RKO (cell line): ENCODE data around the gene DAZAP1.

Experiments
- DNase-seq: peaks from one replicate; pipeline ENCODE4 v3.0.0-alpha.2; 2016; ENCODE audit warnings: low spot score

DAZAP1 gene

DNA sequence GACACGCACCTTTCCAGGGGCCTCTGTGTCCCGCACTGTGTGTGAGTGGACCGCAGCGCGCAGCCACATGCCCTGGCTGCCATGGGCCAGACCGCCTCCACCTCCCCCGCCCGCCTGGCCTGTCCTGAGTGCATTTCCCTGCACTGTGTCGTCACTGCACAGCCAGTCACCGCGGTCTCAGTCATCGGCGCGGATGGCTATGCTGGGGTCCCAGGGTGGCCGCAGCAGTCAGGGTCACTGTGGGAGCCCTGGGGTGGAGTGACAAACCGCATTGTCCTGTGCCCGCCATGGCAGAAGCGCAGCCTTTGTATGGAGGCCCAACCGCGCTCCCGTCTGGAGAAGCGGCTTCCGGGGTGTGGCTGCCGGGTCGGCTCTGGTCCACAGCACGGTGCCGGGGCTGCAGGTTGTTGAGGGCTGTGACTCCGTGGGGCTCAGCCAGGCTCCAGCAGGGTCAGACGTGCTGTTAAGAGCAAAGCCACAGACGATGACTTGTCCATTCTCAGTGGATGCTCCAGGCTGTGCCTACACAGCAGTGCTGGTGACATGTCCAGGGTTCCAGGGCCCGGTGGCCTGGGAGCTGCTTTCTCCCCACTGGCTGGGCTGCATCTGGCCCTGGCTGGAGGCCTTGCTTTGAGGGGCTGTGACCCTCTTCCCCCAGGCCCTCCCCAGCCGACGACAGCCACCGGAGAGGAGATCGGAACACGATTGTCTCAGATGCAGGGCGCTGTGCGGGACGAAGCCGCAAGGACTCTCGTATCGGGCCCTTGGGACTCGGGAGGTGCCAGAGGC, 30.0 kb upstream of the DAZAP1 start:
- DNase-seq, result no peak

DNA sequence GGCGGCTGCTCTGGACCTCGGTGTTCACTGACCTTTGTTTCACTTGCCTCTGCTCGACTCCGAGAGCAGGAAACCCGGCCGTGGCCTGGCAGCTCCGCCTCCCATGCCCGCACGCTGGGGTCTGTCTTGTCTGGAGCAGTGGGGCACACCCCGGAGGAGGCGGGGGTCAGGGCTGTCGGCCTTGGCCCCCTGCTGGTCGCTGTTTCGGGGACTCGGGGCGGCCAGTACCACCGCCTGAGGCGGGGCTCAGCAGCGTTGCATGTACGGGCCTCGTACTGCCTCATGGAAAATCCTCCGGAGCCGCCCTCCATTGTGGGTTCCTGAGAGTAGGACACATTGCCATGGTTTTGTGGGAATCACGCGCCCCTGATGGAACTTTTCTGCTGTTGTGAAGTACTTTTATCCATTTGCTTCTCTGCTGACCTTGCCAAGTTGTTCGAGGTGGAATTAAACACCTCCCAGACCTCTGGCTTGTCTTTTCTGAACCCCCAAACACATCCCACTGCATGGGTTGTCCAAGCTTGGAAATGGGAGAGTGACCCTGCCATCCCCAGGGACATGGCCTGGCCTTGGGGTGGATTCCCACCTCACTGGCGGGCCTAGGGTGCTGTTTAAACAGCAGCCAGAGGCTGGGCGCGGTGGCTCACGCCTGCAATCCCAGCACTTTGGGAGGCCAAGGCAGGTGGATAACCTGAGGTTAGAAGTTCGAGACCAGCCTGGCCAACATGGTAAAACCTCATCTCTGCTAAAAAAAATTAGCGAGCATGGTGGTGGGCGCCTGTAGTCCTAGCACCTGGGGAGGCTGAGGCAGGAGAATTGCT, 29.2 kb upstream of the DAZAP1 start:
- DNase-seq, result no peak

DNA sequence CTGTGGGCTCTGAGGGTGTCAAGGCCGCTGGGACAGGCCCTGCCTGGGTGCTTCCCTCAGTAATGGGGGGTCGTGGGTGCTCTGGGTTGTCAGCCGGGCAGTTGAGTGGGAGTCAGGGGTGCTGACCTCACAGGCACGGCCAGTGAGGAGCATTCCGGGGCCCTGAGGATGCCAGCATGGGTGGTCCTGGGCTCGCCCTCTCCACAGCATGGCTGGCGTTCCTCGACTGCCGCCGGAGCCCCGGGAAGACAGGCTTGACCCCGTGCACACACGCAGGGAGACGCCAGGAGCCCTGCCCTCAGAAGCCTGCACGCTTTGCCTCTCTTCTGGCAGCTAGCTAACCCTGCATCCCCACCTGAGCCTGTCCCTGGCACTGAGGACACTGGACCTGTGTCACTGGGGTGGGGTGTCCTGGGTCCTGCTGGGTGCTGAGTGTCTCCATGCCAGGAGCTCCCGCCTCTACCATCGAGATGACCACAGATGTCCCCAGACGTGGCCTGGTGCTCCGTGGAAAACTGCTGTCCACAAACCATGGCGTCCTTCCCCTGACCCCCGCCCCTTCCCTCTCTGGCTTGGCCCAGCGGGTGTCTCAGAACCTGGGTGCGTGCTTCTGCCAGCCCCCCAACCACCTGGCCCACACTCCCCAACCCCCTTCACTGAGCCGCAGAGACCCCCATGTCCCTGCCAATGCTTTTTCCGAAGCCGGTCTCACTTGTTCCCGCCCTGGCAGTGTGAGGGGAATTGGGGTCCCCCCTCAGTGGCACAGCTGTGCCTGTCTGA, 28.1 kb upstream of the DAZAP1 start:
- no peak for DNase-seq

DNA sequence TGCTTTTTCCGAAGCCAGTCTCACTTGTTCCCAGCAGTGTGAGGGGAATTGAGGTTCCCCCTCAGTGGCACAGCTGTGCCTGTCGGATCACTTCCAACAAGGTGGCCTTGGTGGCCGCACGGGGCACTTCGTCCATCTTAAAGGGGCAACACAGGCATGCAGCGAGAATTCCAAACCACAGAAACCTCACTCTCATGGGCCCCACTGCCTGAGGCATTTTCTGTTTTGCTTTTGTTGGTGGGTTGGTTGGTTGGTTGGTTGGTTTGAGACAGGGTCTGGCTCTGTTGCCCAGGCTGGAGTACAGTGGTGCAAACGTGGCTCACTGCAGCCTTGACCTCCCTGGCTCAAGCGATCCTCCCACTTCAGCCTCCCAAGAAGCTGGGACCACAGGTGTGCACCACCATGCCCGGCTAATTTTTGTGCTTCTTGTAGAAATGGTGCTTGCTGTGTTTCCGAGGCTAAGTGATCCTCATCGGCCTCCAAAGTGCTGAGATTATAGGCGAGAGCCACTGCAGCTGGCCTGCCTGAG, 27.4 kb upstream of the DAZAP1 start:
- DNase-seq, result no peak

DNA sequence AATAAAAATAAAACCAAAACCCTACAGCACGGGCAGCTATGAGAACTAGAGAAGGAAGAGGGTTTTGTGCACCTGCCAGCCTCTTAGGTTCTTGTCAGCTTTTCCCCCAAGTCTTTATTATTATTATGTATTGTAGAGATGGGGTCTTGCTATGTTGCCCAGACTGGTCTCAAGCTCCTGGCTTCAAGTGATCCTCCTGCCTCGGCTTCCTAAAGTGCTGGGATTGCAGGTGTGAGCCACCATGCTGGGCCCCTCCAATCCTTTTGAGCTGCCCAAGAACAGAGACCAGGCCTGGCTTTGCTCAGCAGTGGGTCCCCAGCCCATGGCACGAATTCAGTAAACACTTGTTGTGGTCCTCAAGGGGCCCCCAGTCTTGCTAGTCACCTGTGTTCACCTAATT, 25.1 kb upstream of the DAZAP1 start:
- no peak for DNase-seq

DNA sequence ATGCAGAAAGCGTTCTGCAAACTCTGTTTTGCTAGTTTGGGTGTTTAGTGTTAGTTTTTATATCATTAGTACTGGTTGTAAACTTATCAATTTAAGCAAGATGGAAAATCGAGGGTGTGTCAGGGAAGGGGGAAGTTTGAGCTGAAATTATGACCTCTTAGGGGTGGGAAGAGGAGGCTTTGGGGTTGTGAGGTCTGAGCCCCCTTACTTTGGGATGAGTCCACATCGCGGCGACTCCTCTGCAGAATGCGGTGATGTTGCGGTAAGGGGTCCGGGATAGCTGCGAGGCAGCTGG, 24.4 kb upstream of the DAZAP1 start:
- DNase-seq, result no peak

DNA sequence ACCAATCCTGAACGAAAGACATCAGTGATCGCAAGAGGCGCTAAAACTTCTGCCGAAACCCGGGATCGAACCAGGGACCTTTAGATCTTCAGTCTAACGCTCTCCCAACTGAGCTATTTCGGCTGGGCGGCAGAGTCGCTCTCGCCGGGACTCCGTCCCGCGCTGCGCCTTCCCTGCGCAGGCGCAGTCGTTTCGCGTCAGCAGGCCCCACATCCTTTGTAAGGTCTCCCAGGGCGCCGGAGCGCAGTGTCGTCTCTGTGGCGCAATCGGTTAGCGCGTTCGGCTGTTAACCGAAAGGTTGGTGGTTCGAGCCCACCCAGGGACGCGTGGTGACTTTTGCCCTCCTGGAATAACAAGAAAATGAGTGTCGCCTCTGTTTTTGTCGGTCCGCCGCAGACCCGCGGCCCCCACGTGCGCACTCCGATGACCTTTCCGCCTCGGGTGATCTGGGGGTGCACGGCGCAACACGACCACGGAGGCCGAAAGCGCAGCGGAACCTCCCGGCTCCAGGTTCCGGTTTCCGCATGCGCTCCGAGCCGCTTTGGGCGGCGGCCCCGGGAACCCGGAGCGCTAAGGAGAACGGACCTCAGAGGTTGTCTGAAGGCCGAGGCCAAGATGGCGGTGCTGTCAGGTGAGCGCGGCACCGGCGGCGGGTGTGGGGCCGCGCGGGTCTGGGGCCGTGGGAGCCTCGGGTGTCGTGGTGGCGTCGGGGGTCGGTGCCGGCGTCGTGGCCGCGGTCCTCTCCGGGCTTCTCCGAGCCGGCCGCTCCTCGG, 23.9 kb upstream of the DAZAP1 start, which contains the start of gene NDUFS7:
TSS of gene NDUFS7 (plus strand) at position 596 of the 773 bp plus-strand sequence. CDS start at position 616, 20 bp downstream.
- DNase-seq, result peak; percentile 89

DNA sequence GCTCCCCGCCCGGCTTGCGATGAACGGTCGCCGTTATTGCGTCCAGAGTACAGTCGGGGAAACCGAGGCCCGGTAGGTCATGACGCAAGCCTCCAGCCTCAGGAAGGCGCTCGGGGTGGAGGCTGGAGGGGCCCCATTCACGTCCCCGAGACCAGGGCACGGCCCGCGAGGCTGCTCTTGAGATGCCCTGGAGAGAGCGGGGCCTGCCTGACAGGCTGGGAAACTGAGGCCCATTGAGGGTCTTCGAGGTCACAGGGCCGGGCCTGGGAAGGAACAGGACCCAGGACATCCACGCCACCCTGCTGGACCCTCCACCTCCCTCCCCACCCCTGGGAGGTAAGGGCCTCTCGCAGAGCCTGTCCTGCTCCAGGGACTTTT, 23.3 kb upstream of the DAZAP1 start:
- no peak for DNase-seq

DNA sequence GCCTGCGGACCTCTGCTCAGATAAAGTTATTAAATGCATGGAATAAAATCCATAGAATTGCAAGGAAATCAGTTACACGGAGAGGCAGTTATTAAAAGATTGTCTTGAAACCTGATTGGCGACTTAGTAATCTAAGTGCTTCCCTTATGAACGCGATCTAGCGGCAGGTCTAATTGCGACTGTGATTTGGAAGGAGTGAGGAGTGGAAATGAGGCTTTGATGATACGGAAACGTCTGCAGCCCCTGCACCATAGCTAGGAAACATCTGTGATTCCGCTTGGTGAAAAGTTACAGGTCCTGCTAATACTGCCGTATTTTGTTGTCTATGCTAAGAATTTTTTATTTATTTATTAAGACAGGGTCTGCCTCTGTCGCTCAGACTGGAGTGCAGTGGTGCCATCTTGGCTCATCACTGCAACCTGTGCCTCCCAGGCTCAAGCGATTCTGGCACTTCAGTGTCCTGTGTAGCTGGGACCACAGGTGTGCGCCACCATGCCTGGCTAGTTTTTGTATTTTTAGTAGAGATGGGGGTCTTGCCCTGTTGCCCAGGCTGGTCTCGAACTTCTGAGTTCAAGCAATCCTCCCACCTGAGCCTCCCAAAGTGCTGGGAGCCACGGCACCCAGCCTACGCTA, 22.8 kb upstream of the DAZAP1 start:
- no peak for DNase-seq

DNA sequence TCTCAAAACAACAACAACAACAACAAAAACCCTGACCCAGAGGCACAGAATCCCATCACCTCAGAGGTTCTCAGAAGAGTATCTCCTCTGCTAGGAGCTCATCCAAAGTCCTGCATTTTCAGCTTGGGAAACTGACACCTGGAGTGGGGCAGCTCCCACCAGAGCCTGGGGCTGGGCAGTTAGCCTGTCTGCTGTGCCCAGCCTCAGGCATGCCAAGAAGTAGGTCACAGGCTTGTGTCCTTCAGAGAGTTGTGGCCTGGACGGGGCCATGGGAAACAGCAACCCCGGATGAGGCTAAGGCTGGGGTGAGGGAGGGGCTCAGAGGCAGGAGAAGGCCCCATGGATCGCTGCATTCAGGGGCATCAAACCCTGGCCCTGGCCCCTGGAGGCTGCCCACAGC, 21.6 kb upstream of the DAZAP1 start:
- DNase-seq, result no peak

DNA sequence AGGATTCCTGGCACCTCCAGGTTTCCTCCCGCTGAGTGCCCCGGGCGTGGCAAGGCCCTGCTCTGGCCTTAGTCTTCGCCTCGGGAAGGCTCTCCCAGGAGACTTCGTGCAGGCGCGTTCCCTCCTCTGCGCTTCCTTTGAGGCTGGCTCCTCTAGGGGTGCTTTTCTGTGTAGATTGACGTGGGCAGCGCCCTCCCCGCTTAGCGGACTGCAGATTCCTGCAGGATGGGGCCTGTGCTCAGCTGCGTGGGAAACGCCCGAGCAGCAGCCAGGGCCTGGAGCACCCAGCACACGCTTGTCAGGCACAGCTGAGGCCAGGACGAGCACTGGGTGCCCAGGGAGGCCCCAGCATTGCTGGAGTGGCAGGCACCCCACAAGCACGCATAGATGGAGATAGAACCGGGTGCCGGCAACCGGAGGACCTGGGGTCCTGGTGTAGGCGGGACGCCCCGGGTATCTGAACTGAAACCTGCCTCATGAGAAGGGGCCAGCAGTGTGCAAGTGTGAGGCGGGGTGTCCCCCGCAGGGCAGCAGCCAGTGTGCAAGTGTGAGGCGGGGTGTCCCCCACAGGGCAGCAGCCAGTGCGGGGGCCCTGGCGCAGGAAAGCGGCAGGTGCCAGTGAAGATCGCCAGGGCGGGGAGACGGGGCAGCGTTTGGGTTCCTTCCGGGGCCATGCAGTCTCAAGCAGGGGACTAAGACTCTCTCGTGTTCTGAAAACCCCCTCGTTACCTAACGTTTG, 20.3 kb upstream of the DAZAP1 start:
- DNase-seq, result no peak

DNA sequence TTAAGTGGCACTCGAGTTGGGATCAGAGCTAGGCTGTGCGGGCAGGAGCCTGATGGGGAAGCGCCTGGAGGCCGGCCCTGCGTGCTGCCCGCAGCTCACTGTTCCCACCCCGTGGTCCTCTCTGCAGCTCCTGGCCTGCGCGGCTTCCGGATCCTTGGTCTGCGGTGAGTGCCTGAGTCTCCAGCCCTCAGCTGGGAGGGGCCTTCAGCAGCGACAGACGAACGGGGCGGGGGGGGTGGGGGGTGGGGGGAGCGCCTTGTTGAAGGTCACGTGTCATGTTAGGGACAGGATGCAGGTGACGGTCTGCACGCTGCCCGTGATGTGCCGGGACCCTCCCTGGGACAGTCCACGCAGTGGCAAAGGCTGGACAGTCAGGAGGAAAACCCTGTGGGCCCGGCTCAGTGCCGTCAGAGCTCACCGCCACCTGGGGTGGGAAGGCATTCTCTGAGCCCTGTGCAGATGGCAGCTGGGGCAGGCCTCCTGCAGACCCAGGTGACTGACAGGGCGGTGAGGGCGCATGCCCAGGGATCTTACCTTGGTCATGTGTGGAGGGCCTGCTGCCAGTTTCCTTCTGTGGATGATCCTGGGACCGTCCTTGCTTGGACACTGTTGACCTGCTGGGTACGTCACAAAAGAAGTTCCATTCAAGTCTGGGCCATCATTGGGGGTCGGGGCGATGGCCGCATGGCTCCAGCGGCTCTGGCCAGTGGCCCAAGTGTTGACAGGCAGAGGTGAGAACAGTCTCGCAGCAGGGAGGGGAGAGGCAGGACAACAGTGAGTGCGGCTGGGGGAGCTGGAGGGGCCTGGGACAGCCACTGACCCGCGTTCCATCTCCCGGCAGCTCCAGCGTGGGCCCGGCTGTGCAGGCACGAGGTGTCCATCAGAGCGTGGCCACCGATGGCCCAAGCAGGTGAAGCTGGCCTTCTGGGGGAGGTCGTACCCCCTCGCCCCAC, 19.4 kb upstream of the DAZAP1 start:
- no peak for DNase-seq

DNA sequence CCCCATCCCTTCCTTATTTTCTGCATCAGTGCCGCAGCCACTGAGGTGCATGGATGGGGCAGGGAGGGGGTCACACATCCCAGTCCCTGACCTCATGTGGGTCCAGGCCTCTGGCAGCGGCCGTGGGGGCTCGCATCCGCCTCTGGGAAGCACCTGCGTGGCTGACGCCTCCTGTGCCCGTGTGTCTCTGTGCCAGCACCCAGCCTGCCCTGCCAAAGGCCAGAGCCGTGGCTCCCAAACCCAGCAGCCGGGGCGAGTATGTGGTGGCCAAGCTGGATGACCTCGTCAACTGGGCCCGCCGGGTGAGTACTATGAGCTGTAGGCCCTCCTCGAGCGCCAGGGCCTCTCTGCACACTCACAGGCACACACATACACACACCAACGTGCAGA, 18.8 kb upstream of the DAZAP1 start:
- no peak for DNase-seq

DNA sequence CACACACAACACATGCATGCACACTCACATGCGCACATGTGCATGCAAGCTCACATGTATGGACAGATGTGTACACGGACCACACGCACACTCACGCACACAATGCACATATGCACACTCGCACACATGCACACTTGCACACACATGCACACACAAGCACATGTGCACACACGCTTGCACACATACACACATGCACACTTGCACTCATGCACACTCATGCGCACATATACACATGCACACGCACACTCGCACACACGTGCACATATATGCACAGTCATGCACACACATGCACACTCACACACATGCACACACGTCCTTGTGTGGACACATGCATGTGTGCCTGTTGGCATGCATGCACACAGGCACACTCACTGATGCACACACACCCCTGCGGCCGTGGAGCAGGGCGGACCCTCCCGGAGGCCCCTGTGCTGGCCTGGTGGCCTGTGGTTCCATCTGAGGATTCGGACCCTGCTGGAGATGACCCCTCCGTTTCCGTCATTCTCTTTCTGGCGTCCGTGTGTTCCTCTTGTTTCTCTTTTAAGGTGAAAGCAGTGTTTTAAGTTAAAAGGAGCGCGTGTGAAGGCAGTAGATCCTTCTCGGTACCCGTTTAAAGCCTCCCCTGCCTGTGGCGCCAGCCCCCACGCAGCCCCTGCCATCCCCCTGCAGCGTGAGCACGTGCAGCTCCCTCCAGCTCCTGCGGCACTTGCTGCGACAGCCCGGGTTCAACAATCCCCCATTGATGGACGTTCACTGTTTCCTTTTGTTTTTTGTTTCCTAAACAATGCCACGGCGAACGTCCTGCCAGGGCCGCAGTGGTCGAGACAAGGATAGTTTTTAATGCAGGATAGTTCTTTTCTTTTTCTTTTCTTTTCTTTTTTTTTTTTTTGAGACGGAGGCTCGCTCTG, 18.1 kb upstream of the DAZAP1 start:
- DNase-seq, result no peak

DNA sequence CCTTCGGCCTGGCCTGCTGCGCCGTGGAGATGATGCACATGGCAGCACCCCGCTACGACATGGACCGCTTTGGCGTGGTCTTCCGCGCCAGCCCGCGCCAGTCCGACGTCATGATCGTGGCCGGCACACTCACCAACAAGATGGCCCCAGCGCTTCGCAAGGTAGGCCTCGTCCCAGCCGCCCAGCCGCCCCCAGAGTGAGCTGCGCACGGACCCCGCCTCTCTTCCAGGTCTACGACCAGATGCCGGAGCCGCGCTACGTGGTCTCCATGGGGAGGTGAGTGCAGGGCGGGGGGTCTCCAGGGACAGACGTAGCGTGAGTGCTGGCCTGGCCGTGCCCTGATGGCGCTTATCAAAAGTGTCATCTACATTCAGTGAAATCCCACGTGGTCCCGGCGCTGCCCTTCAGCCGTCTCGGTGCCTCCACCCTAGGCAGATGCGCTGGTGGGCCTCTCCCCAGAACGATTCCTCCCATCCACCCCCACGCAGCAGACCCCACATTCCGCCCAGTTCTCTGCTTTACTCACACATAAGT, 16.4 kb upstream of the DAZAP1 start:
- DNase-seq, result no peak

DNA sequence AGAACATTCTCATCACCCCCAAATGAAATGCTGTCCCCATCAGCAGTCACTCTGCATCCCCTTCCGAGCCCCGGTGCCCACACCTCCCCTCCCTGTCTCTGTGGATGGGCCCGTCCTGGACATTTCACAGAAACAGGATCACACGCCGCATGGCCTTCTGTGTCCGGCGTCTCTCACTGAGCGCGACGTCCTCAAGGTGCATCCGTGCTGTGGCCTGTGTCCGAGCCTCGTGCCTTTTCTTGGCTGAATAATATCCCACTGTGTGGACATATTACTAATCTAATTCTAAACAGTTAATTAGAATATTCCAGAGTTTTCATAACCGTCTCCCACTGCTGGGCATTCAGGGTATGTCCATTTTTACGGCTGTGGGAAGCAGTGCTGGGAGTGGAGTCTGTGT, 15.0 kb upstream of the DAZAP1 start:
- DNase-seq, result no peak

DNA sequence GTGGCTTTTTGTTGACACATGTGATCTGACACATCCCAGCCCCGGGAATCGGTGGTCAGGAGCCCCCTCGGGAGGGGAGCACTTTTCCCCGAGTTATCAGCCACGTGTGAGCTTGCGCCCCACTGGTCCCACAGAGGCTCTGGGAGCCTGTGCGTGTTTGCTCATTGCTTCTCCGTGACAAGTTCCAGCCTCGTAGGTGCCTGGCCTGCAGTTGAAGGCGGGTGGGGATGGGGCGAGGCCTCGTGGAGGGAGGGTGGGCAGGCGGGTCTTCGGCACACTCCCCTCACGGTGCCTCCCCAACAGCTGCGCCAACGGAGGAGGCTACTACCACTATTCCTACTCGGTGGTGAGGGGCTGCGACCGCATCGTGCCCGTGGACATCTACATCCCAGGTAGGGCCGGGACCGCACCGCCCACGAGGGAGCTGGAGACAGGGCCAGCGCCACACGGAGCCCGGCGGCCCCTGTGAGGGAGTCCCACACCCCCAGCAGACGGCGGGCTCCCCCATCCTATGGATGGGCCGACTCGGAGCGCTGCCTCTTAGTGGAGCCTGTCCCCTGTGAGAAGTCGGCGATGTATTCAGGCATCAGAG, 14.4 kb upstream of the DAZAP1 start:
- no peak for DNase-seq

DNA sequence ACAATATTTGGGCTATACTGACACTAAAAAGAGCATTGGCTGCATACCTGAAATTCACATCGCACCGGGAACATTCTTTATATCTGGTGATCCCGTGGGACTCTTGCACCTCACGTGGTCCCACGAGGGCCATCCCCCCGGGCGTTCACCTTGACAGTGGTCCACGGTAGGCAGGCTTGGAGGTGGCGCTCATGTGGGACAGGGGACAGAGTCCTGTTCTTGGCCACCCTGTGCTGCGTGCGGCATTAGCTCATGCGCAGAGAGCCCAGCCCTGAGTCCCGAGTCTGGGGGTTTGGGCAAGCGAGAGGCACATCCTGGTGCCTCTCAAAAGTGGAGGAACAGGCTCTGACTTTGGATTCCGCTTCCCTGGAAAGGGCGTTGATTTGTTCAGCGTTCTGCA, 13.5 kb upstream of the DAZAP1 start:
- DNase-seq, result no peak
